Measurements from ENCODE around the gene ORMDL3. TPM values are rescaled to one million over a fixed set of nuclear protein-coding genes. Genes with fewer than 3 reads are reported as not detected.

The ORMDL3 gene
- total RNA-seq, result 10 to 100 TPM; 46.8 to 64.9 TPM

GRCh38 chr17:39927101-39927928 lies at the start of gene ORMDL3, which contains the start of gene LRRC3C:
Gene ORMDL3 (minus strand): TSS chr17:39927601. CDS start chr17:39924203, 3,398 bp downstream.
Gene LRRC3C (plus strand): TSS chr17:39927732. CDS start chr17:39941524, 13,792 bp downstream.
- peak; percentile 78 for ATAC-seq
- Mint-ChIP-seq H3K36me3 (ENCODE audit: low read depth) (peaks cover 12% of the 10 kb centered on the region), H3K27me3 (no peaks in the 10 kb centered on the region), H3K9me3 (ENCODE audit: low read depth) (no peaks in the 10 kb centered on the region), H3K4me1 (peaks cover 56% of the 10 kb centered on the region), H3K4me3 (peak within 1 kb of the TSS; percentile 85), H3K27ac (peak within 1 kb of the TSS; percentile 95)
- ChIA-PET POLR2A (interaction anchor here (0.6 to 1.9 kb wide), 6 partner anchors 10 to 197 kb away, joined by 3 to 4 read pairs (median 4); partner anchors contain the start of gene PSMD3), CTCF (interaction anchor here (0.5 to 1.9 kb wide), 4 partner anchors 28 to 476 kb away, joined by 3 to 5 read pairs (median 4); partner anchors contain the start of genes MED1 and PSMD3)
- DNase-seq, result peak; percentile 96
- intact Hi-C loops (cut with DNase I, micrococcal nuclease), result loop anchor here (1.0 to 10.0 kb wide), 19 partner anchors 25 to 1937 kb away; partner anchors contain the start of genes PSMD3 (in 2 of the 2), CDC6 (in 1 of the 2), CDK12 (in 1 of the 2) and CWC25 (in 1 of the 2)

GRCh38 chr17:39975801-39976200 lies 48.4 kb upstream of the ORMDL3 start:
- no peak for DNase-seq
- intact Hi-C loops (cut with DNase I, micrococcal nuclease), result no loop called here
- no peak for ATAC-seq
- Mint-ChIP-seq H3K27ac (no peak overlapping the region), H3K9me3 (ENCODE audit: low read depth) (no peaks in the 10 kb centered on the region), H3K4me3 (no peak overlapping the region), H3K27me3 (peaks cover 13% of the 10 kb centered on the region), H3K4me1 (peaks cover 14% of the 10 kb centered on the region), H3K36me3 (ENCODE audit: low read depth) (no peaks in the 10 kb centered on the region)
- ChIA-PET POLR2A (interaction anchor here (0.5 kb wide), 1 partner anchor 77 kb away, joined by 11 read pairs; no protein-coding TSS in a partner anchor), CTCF (interaction anchor here (0.6 to 7.4 kb wide), 6 partner anchors 12 to 354 kb away, joined by 3 to 87 read pairs (median 3); no protein-coding TSS in a partner anchor)

- ChIA-PET POLR2A (interaction anchor here (0.6 kb wide), 1 partner anchor 34 kb away, joined by 5 read pairs; no protein-coding TSS in a partner anchor), CTCF (interaction anchor here (7.4 kb wide), 1 partner anchor 17 kb away, joined by 87 read pairs; no protein-coding TSS in a partner anchor)
- no peaks in the 10 kb centered on the region for H3K36me3 Mint-ChIP-seq (ENCODE audit: low read depth)
- DNase-seq (no peak), ATAC-seq (no peak)
- intact Hi-C loops (cut with DNase I, micrococcal nuclease), result no loop called here
- H3K9me3 Mint-ChIP-seq (ENCODE audit: low read depth), result no peaks in the 10 kb centered on the region
- H3K27me3 Mint-ChIP-seq, result peaks cover 20% of the 10 kb centered on the region
- peaks cover 6% of the 10 kb centered on the region for H3K4me1 Mint-ChIP-seq
- H3K27ac Mint-ChIP-seq, result no peak overlapping the region
- no peak overlapping the region for H3K4me3 Mint-ChIP-seq
These were observed 47.0 kb upstream of the ORMDL3 start for GRCh38 chr17:39974433-39974832.

- Mint-ChIP-seq H3K9me3 (ENCODE audit: low read depth) (no peaks in the 10 kb centered on the region), H3K27ac (no peak overlapping the region), H3K4me1 (peaks cover 3% of the 10 kb centered on the region), H3K36me3 (ENCODE audit: low read depth) (no peaks in the 10 kb centered on the region), H3K27me3 (peaks cover 18% of the 10 kb centered on the region), H3K4me3 (no peak overlapping the region)
- intact Hi-C loops (cut with DNase I, micrococcal nuclease), result no loop called here
- ChIA-PET POLR2A (no interaction called here), CTCF (interaction anchor here (0.7 kb wide), 1 partner anchor 10 kb away, joined by 3 read pairs; no protein-coding TSS in a partner anchor)
- ATAC-seq, result no peak
- no peak for DNase-seq
These were observed 46.1 kb upstream of the ORMDL3 start for GRCh38 chr17:39973496-39973895.

GRCh38 chr17:39972271-39972670 lies 44.9 kb upstream of the ORMDL3 start:
- Mint-ChIP-seq H3K9me3 (ENCODE audit: low read depth) (no peaks in the 10 kb centered on the region), H3K27me3 (peaks cover 18% of the 10 kb centered on the region), H3K36me3 (ENCODE audit: low read depth) (no peaks in the 10 kb centered on the region), H3K4me3 (no peak overlapping the region), H3K27ac (no peak overlapping the region), H3K4me1 (peaks cover 3% of the 10 kb centered on the region)
- intact Hi-C loops (cut with DNase I, micrococcal nuclease), result no loop called here
- ChIA-PET POLR2A (interaction anchor here (0.6 kb wide), 2 partner anchors 73 to 1880 kb away, joined by 7 to 8 read pairs; no protein-coding TSS in a partner anchor), CTCF (interaction anchor here (0.6 to 1.1 kb wide), 3 partner anchors 8 to 331 kb away, joined by 3 read pairs; partner anchors contain the start of gene PSMD3)
- ATAC-seq (no peak), DNase-seq (no peak)

- intact Hi-C loops (cut with DNase I, micrococcal nuclease), result no loop called here
- DNase-seq (no peak), ATAC-seq (no peak)
- Mint-ChIP-seq H3K36me3 (ENCODE audit: low read depth) (no peaks in the 10 kb centered on the region), H3K4me3 (no peak overlapping the region), H3K27ac (no peak overlapping the region), H3K9me3 (ENCODE audit: low read depth) (no peaks in the 10 kb centered on the region), H3K4me1 (peaks cover 3% of the 10 kb centered on the region), H3K27me3 (peaks cover 18% of the 10 kb centered on the region)
- POLR2A ChIA-PET, result no interaction called here
- CTCF ChIA-PET, result interaction anchor here (1.7 kb wide), 1 partner anchor 13 kb away, joined by 5 read pairs; no protein-coding TSS in a partner anchor
These were observed 43.7 kb upstream of the ORMDL3 start for GRCh38 chr17:39971076-39971603.

- POLR2A ChIA-PET, result no interaction called here
- no peak overlapping the region for H3K27ac Mint-ChIP-seq
These were observed 42.8 kb upstream of the ORMDL3 start for GRCh38 chr17:39970157-39970692.

GRCh38 chr17:39969375-39969774 lies 42.0 kb upstream of the ORMDL3 start:
- peaks cover 3% of the 10 kb centered on the region for H3K4me1 Mint-ChIP-seq
- intact Hi-C loops (cut with DNase I, micrococcal nuclease), result no loop called here
- ChIA-PET POLR2A (no interaction called here), CTCF (interaction anchor here (0.9 to 1.3 kb wide), 2 partner anchors 11 to 14 kb away, joined by 3 to 4 read pairs; partner anchors contain the start of gene PSMD3)
- no peaks in the 10 kb centered on the region for H3K9me3 Mint-ChIP-seq (ENCODE audit: low read depth)
- H3K36me3 Mint-ChIP-seq (ENCODE audit: low read depth), result no peaks in the 10 kb centered on the region
- peaks cover 18% of the 10 kb centered on the region for H3K27me3 Mint-ChIP-seq
- ATAC-seq (no peak), DNase-seq (no peak)
- H3K27ac Mint-ChIP-seq, result no peak overlapping the region
- no peak overlapping the region for H3K4me3 Mint-ChIP-seq

More at GRCh38 chr17:39970157-39970692, 42.8 kb upstream of the ORMDL3 start:
- H3K4me3 Mint-ChIP-seq, result no peak overlapping the region
- CTCF ChIA-PET, result interaction anchor here (0.9 to 1.7 kb wide), 2 partner anchors 11 to 12 kb away, joined by 3 to 5 read pairs; partner anchors contain the start of gene PSMD3
- H3K36me3 Mint-ChIP-seq (ENCODE audit: low read depth), result no peaks in the 10 kb centered on the region
- DNase-seq (no peak), ATAC-seq (no peak)
- no peaks in the 10 kb centered on the region for H3K9me3 Mint-ChIP-seq (ENCODE audit: low read depth)
- peaks cover 3% of the 10 kb centered on the region for H3K4me1 Mint-ChIP-seq
- intact Hi-C loops (cut with DNase I, micrococcal nuclease), result no loop called here
- peaks cover 18% of the 10 kb centered on the region for H3K27me3 Mint-ChIP-seq

- CTCF ChIA-PET, result interaction anchor here (1.3 to 1.5 kb wide), 2 partner anchors 11 to 14 kb away, joined by 3 to 4 read pairs; no protein-coding TSS in a partner anchor
- Mint-ChIP-seq H3K36me3 (ENCODE audit: low read depth) (no peaks in the 10 kb centered on the region), H3K27me3 (peaks cover 13% of the 10 kb centered on the region), H3K27ac (no peak overlapping the region), H3K4me3 (no peak overlapping the region), H3K4me1 (peaks cover 7% of the 10 kb centered on the region), H3K9me3 (ENCODE audit: low read depth) (no peaks in the 10 kb centered on the region)
- no peak for ATAC-seq
- intact Hi-C loops (cut with DNase I, micrococcal nuclease), result no loop called here
- DNase-seq, result no peak
- POLR2A ChIA-PET, result no interaction called here
These were observed 41.4 kb upstream of the ORMDL3 start for GRCh38 chr17:39968761-39969160.

GRCh38 chr17:39966771-39967170 lies 39.4 kb upstream of the ORMDL3 start:
- ATAC-seq (no peak), DNase-seq (no peak)
- POLR2A ChIA-PET, result no interaction called here
- no peaks in the 10 kb centered on the region for H3K9me3 Mint-ChIP-seq (ENCODE audit: low read depth)
- H3K4me3 Mint-ChIP-seq, result no peak overlapping the region
- peaks cover 11% of the 10 kb centered on the region for H3K27me3 Mint-ChIP-seq
- intact Hi-C loops (cut with DNase I, micrococcal nuclease), result no loop called here
- H3K27ac Mint-ChIP-seq, result no peak overlapping the region
- peaks cover 18% of the 10 kb centered on the region for H3K4me1 Mint-ChIP-seq
- H3K36me3 Mint-ChIP-seq (ENCODE audit: low read depth), result no peaks in the 10 kb centered on the region
- CTCF ChIA-PET, result interaction anchor here (1.2 kb wide), 1 partner anchor 9 kb away, joined by 4 read pairs; no protein-coding TSS in a partner anchor
